ENCODE measurements around the gene VWF.
A peak's percentile ranks its signal among the peaks of the same experiment; 100 is the strongest.
"Not testable (repeated sequence)": the region's sequence is repeated elsewhere in the genome, so short reads cannot be mapped to it uniquely, and the experiment has no call there.

VWF gene

GRCh38 chr12:6025703-6026298 lies 98.7 kb downstream of the VWF start:
- not testable (repeated sequence) for DNase-seq

GRCh38 chr12:6024066-6024465 lies 100.4 kb downstream of the VWF start:
- not testable (repeated sequence) for DNase-seq

DNA sequence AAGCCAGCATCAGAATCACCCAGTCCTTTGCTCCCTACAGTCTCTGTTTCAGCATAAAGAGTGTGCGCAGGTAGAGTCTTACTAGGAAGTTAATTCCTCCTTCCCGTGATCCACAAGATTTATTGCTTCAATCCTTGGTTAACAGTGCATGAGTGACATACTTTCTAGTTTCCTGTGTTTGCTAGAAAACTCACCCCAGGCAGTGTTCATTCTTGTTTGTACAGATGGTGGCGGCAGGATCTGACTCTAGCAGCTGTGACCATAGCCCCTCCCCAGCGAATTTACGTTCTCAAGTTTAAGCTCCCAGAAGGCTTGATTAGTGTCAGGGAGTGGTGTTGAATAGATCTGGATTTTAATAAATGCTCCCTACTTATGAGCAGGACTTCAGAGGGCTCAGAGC lies 103.5 kb downstream of the VWF start:
- DNase-seq: no peak

DNA sequence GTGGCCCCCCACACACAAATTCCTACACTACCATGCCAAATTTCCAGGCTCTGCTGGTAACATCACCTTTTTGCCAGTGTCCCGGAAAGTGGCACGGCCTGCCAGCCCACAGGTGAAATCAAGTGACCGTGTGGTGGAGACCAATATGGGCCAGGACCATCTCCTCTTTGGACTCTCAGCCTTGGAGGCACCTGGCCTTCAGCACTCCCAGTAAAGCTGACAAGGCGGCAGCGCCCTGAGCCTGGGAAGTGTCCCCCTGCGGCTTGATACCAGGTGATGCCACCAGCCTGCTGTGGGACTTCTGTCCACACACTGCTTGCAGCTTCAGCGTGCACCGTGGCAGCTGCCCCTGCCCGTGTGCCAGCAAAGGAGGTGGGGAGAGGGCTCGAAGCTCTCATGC lies 104.0 kb downstream of the VWF start:
- not testable (repeated sequence) for DNase-seq

DNA sequence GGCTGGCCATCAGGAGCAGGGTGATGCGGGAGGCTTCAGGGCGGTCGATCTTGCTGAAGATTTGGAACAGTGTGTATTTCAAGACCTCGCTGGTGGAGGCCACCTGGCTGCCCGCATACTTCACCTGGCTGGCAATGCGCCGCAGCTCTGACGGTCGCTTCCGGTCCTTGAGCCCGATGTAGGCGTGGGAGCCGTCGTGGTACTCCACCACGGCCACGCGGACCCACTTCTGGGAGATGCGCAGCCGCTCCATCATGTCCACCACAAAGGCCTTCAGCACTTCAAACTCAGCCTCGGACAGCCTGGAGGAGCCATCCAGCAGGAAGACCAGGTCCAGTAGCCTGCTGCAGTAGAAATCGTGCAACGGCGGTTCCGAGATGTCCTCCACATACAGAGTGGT lies 105.2 kb downstream of the VWF start:
- DNase-seq: not testable (repeated sequence)

DNA sequence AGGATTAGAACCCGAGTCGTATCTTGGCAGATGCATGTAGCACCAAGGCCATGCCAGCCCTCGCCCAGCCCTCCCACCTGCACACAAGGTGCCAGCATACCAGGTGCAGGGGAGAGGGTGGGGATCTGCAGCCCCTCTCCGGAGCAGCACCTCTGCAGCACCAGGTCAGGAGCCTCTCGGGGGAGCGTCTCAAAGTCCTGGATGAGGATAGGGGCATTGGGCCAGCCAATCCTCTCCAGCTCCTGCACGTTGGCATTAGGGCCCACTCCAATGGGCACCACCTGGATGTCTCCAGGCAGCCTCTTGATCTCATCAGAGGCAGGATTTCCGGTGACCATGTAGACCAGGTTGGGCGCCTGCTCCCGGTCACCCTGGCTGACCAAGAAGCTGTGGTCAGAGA lies 106.2 kb downstream of the VWF start:
- no peak for DNase-seq

- DNase-seq: no peak
Observed at GRCh38 chr12:6016756-6017155, 107.7 kb downstream of the VWF start.

DNA sequence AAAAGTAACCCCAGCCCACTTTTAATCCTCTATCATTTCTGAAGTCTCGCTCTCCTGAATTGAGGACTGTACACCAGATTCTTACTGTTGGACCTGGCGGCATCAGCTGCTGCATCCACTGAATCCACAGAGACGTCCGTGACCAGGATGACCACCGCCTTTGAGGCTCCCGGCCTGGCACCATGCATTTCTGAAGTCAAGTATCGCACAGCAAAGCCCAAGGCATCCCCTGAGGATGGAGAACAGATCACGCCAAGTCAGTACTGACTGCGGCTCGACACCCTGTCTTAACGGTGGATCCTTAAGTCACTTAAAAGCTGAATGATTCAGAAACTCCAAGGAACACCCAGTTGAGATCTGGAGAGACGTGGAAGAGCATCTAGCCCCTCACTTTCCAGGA lies 108.5 kb downstream of the VWF start:
- not testable (repeated sequence) for DNase-seq

- not testable (repeated sequence) for DNase-seq
Observed at GRCh38 chr12:6015271-6015670, 109.2 kb downstream of the VWF start.

- DNase-seq: not testable (repeated sequence)
Observed at GRCh38 chr12:6010631-6011350, 113.7 kb downstream of the VWF start.

- DNase-seq: no peak
Observed at GRCh38 chr12:5997260-5997659, 127.2 kb downstream of the VWF start.

DNA sequence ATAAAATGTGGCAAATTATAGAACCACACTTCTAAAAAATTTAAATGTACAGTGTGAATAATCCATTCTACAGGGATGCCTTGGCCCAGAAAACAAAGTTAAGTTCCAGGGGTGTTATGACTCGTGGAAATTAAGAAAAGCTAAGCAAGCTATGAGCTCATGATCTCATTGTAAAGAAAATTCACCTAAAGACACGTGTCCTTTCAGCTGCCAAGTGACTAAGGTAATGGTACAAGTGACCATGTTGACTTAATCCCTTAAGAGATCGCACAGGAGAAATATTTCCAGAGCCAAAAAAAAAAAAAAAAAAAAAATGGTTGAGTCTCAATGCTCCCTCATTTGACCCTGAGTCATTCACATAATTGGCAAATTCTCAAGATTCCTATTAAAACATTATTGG lies 128.0 kb downstream of the VWF start:
- DNase-seq: no peak

DNA sequence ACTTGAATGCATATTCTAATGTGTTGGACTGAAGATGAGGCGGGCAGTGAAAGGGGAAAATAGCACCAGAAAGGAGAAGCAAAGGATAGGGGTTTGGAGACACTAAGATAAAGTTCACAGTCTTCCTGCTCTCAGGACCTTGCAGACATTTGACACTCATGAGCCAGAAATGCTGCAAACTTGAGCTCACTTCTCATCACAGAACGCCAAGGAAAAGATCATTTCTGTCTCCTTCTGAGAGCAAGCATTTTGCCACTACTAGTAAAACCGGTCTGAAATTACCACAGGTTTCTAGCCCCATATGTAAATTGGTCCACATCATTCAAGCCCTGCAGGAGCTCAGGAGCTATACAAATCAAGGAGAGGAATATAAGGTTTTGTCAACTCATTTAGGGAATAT lies 134.8 kb downstream of the VWF start:
- DNase-seq: no peak

- peak; percentile 60 for DNase-seq
Observed at GRCh38 chr12:5988659-5989116, 135.8 kb downstream of the VWF start.

DNA sequence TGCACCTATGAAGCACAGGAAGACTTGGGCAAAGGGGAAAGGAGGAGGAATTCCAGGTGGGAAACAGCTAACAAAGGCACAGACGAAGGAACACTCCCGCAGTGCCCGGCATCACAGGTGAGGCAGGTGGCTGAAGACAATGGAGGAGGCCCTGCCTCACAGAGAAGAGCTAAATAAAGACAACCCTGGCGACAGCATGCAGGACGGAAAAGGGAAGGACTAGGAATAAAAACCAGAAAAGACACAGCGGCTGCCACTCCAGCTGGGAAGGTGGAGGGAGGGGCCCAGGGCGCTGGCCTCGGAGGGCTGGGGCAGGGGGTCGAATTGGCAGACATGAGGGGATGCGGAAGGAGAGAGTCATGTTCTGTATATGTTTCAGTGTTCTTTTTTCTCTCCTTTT lies 136.4 kb downstream of the VWF start:
- DNase-seq: peak; percentile 50

DNA sequence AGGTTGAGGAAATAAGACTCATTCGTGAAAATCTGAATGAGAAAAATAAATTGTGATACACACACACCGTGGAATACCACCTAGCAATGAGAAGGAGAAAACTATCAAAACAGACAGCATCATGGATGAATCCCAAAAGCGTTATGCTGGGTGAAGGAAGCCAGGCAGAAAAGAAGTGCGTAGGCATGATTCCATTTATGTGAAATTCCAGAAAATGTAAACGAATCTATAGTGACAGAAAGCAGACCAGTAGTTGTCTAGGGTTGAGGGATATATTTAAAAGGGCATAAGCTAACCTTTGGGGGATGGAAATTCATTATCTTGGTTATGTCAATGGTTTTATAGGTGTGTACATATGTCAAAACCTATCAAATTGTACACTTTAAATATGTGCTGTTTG lies 136.9 kb downstream of the VWF start:
- DNase-seq: no peak

GRCh38 chr12:5985471-5985870 lies 139.0 kb downstream of the VWF start:
- no peak for DNase-seq

DNA sequence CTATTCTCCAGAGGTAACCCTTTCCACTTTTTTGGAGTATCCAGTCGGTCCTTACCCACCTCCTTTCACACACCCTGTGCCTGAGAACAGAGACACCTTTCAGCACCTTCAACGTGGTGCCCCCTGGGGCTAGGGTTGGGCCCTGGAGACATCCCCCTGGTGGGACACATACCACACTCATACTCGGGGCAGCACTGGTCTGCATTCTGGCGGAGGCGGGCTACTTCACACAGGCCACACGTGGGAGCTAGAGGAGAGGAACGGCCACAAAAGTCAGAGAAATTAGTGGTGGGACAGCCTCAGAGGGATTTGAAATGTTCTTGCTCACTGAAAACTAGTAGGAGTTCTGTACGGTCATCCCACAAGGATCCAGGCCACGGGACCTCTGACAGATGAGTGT lies 139.6 kb downstream of the VWF start:
- DNase-seq: no peak

GRCh38 chr12:5982106-5982505 lies 142.4 kb downstream of the VWF start:
- no peak for DNase-seq

- no peak for DNase-seq
Observed at GRCh38 chr12:5977556-5977955, 146.9 kb downstream of the VWF start.

- no peak for DNase-seq
Observed at GRCh38 chr12:5976711-5977110, 147.8 kb downstream of the VWF start.

DNA sequence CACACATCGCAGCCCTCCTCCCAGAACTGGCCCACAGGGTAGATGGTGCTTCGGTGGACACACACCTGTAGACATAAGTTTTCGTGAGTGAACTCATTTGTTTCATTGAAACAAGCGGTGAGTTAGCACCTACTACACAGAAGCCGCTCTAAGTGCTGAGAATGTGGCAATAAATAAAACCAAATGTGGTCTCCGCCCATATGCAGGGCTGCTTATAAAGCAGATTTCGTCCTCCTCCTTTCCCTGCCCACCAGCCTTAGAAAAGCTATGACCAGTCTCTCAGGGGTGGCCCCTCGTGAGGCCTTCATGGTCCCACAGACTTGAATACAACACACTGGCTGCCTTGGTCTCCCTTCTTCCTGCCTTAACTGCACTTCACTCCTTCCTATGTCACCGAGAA lies 148.3 kb downstream of the VWF start:
- no peak for DNase-seq

DNA sequence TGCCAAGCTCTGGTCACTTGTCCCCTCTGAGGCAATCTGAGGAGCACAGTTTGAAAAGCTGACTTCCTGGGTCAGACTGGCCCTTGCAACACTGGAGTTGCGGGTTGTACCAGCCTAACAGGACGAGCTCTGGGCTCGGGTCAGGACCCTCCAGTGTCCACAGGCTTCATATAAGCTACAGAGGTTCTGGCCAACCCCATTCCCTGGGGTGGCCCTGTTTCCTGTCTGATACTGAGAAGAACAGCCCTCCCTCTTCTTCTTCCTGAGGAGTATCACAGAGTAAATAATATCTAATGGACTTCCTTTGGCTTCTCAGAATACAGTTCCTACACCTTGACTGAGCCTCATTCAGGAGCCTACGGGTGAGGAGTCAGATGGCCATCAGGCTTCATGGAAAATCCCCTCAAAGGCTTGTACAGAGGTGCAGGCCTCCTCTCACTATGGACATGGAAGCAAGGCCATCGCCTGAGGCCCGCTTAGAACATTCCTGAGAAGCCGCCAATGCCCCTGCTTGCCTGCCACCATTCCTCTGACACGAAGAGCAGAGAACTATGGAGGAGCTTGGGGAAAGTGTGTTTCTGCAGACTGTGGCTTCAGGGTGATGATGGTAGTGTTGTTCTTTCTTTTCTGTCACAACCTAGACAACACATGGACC lies 150.9 kb downstream of the VWF start:
- DNase-seq: no peak

DNA sequence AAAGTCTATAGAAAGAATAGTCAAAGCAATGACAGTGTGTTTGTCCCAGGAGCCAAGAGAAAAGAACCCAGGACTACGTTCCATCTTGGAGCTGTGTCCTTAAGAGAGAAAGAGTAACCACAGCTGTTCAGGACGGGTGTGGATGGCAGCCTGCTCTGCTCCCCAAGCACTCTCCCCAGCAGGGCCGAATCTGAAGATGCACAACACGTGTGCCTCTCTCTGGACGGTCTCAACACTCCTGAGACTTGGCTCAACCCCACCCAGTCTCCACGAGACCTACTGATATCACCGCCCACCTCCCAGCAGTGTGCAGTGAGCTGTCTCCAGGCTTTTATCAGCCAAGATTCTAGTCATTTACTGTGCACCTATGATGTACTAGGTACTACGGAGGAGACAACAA lies 152.1 kb downstream of the VWF start:
- DNase-seq: no peak
